Measurements from ENCODE around the gene ZNRD2.

ZNRD2 gene

GRCh38 chr11:65538232-65538914 lies 31.9 kb upstream of the ZNRD2 start:
- DNase-seq (ENCODE audit: low spot score) = no peak

GRCh38 chr11:65538915-65539743 lies 31.1 kb upstream of the ZNRD2 start:
- no peak for DNase-seq (ENCODE audit: low spot score)

- DNase-seq (ENCODE audit: low spot score) = no peak
These were observed 30.5 kb upstream of the ZNRD2 start for GRCh38 chr11:65539744-65540289.

- DNase-seq (ENCODE audit: low spot score) = peak; percentile 91
These were observed 29.8 kb upstream of the ZNRD2 start for GRCh38 chr11:65540290-65541092.

- no peak for DNase-seq (ENCODE audit: low spot score)
These were observed 28.9 kb upstream of the ZNRD2 start for GRCh38 chr11:65541093-65541982.

- no peak for DNase-seq (ENCODE audit: low spot score)
These were observed 27.4 kb upstream of the ZNRD2 start for GRCh38 chr11:65542738-65543390.

- DNase-seq (ENCODE audit: low spot score) = no peak
These were observed 24.4 kb upstream of the ZNRD2 start for GRCh38 chr11:65545853-65546216.

- DNase-seq (ENCODE audit: low spot score) = peak; percentile 67
These were observed 23.9 kb upstream of the ZNRD2 start for GRCh38 chr11:65546217-65546958.

- DNase-seq (ENCODE audit: low spot score) = no peak
These were observed 22.7 kb upstream of the ZNRD2 start for GRCh38 chr11:65547446-65548125.

GRCh38 chr11:65548395-65548794 lies 21.9 kb upstream of the ZNRD2 start:
- peak; percentile 42 for DNase-seq (ENCODE audit: low spot score)

GRCh38 chr11:65549096-65549495 lies 21.2 kb upstream of the ZNRD2 start:
- no peak for DNase-seq (ENCODE audit: low spot score)

GRCh38 chr11:65551572-65552387 lies 18.5 kb upstream of the ZNRD2 start:
- peak; percentile 37 for DNase-seq (ENCODE audit: low spot score)

GRCh38 chr11:65552388-65552951 lies 17.8 kb upstream of the ZNRD2 start:
- no peak for DNase-seq (ENCODE audit: low spot score)

GRCh38 chr11:65553301-65554001 lies 16.8 kb upstream of the ZNRD2 start:
- DNase-seq (ENCODE audit: low spot score) = no peak

GRCh38 chr11:65554057-65554818 lies 16.0 kb upstream of the ZNRD2 start:
- no peak for DNase-seq (ENCODE audit: low spot score)

- no peak for DNase-seq (ENCODE audit: low spot score)
These were observed 15.3 kb upstream of the ZNRD2 start for GRCh38 chr11:65554842-65555430.
